Endothelial cell (in vitro differentiated cells): Measurements from ENCODE around the gene LSR. TPM values are rescaled to one million over a fixed set of nuclear protein-coding genes. Genes with fewer than 3 reads are reported as not detected.
A peak's percentile ranks its signal among the peaks of the same experiment; 100 is the strongest.

Experiments
- DNase-seq: peaks from one replicate; pipeline ENCODE4 v3.0.0; 2021; ENCODE audit warnings: low spot score
- H3K27ac Mint-ChIP-seq: one replicate; pipeline ENCODE4 v1.8.0; 2021; ENCODE audit warnings: mixed read lengths, inconsistent platforms; ENCODE audit not compliant: unreplicated experiment
- H3K27me3 Mint-ChIP-seq: one replicate; pipeline ENCODE4 v1.8.0; 2021; ENCODE audit warnings: mild to moderate bottlenecking, moderate library complexity, mixed read lengths, inconsistent platforms; ENCODE audit not compliant: unreplicated experiment
- H3K36me3 Mint-ChIP-seq: one replicate; pipeline ENCODE4 v1.8.0; 2021; ENCODE audit warnings: mild to moderate bottlenecking, low read depth, mixed read lengths, inconsistent platforms; ENCODE audit not compliant: unreplicated experiment
- H3K4me1 Mint-ChIP-seq: one replicate; pipeline ENCODE4 v1.8.0; 2021; ENCODE audit warnings: mild to moderate bottlenecking, mixed read lengths, inconsistent platforms; ENCODE audit not compliant: unreplicated experiment
- H3K4me3 Mint-ChIP-seq: one replicate; pipeline ENCODE4 v1.8.0; 2021; ENCODE audit warnings: mild to moderate bottlenecking, mixed read lengths, inconsistent platforms; ENCODE audit not compliant: unreplicated experiment
- H3K9me3 Mint-ChIP-seq: one replicate; pipeline ENCODE4 v1.8.0; 2021; ENCODE audit warnings: mixed read lengths, inconsistent platforms; ENCODE audit not compliant: unreplicated experiment
- CTCF ChIP-seq: fragments of 200-600 bp; sonication (generic); IDR thresholded peaks from one replicate; pipeline ENCODE4 v1.5.0; 2021; ENCODE audit warnings: antibody characterized with exemption; ENCODE audit not compliant: unreplicated experiment
- total RNA-seq: library from RNA; stranded (reverse); fragmentation: NEBNext Ultra II Directional; extraction: Animal tissue kit (Norgen Biotek cat#: 25700); gene quantifications from one replicate; pipeline ENCODE4 v1.2.1, GENCODE V29; 2021; ENCODE audit not compliant: unreplicated experiment

Gene LSR
- total RNA-seq, 1 donor from 2014 or later, result 35.9 TPM

GRCh38 chr19:35274323-35274722, 25.5 kb downstream of the LSR start:
- TF ChIP-seq CTCF, result no peak
- no peak for DNase-seq
- Mint-ChIP-seq H3K27ac (no peak overlapping the region), H3K9me3 (no peaks in the 10 kb centered on the region), H3K36me3 (peaks cover 48% of the 10 kb centered on the region), H3K4me3 (peak overlapping the region; percentile 53), H3K27me3 (peaks cover 13% of the 10 kb centered on the region), H3K4me1 (peaks cover 9% of the 10 kb centered on the region)

- Mint-ChIP-seq H3K9me3 (no peaks in the 10 kb centered on the region), H3K36me3 (peaks cover 36% of the 10 kb centered on the region), H3K27ac (no peak overlapping the region), H3K4me1 (peaks cover 9% of the 10 kb centered on the region), H3K4me3 (peak overlapping the region; percentile 65), H3K27me3 (peaks cover 11% of the 10 kb centered on the region)
- no peak for TF ChIP-seq CTCF
- no peak for DNase-seq
These were observed 28.0 kb downstream of the LSR start for GRCh38 chr19:35276706-35277281.

GRCh38 chr19:35278578-35279284, 29.9 kb downstream of the LSR start:
- peaks cover 12% of the 10 kb centered on the region for H3K27me3 Mint-ChIP-seq
- H3K9me3 Mint-ChIP-seq, result no peaks in the 10 kb centered on the region
- H3K4me3 Mint-ChIP-seq, result no peak overlapping the region
- H3K36me3 Mint-ChIP-seq, result peaks cover 23% of the 10 kb centered on the region
- TF ChIP-seq CTCF, result no peak
- DNase-seq, result no peak
- H3K27ac Mint-ChIP-seq, result no peak overlapping the region
- no peaks in the 10 kb centered on the region for H3K4me1 Mint-ChIP-seq

GRCh38 chr19:35279374-35279773, 30.6 kb downstream of the LSR start:
- H3K9me3 Mint-ChIP-seq, result no peaks in the 10 kb centered on the region
- no peak overlapping the region for H3K4me3 Mint-ChIP-seq
- peaks cover 12% of the 10 kb centered on the region for H3K27me3 Mint-ChIP-seq
- DNase-seq, result no peak
- peaks cover 17% of the 10 kb centered on the region for H3K36me3 Mint-ChIP-seq
- H3K4me1 Mint-ChIP-seq, result no peaks in the 10 kb centered on the region
- TF ChIP-seq CTCF, result no peak
- H3K27ac Mint-ChIP-seq, result no peak overlapping the region

GRCh38 chr19:35279985-35280821, 31.4 kb downstream of the LSR start:
- peaks cover 12% of the 10 kb centered on the region for H3K27me3 Mint-ChIP-seq
- H3K9me3 Mint-ChIP-seq, result no peaks in the 10 kb centered on the region
- no peaks in the 10 kb centered on the region for H3K4me1 Mint-ChIP-seq
- DNase-seq, result no peak
- peaks cover 11% of the 10 kb centered on the region for H3K36me3 Mint-ChIP-seq
- no peak overlapping the region for H3K4me3 Mint-ChIP-seq
- H3K27ac Mint-ChIP-seq, result no peak overlapping the region
- TF ChIP-seq CTCF, result no peak
